ENCODE results near the gene TP53I13. TPM values are rescaled to one million over a fixed set of nuclear protein-coding genes. Genes with fewer than 3 reads are reported as not detected.

The TP53I13 gene
- total RNA-seq, 2 experiments from 2014 or later: 46.7 to 50.2 TPM

DNA sequence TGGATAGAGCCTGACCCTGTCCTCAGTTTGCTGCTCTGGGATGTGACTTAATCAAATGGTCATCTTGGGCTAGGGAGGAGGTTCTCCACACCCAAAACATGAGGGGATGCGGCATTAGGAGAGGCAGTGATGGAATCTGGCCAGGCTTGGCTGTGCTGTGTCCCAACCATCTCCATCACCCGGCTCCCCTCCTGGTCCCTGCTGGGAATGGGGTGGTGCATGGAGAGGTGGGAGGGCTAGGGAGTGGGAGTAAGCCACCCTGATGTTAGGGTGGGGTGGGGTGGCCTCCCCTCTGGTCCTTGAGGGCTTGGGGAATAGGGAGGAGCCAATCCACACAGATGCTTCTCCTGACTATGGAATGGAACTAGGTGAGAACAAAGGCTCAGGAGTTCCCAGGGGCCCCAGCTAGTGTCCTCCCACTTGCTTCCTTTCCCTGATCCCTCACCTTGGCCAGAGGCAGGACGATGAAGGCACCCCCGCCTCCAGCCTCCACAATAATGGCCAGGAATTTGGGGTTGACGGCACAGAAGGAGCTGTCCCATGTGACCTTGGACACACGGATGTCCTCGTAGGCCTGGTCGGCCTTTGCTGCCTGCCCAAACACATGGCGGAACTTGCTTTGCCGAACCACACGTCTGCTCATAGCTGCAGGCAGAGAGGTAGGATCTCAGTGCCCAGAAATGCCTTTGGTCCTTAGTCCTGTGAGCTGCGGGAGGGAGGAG is 52.4 kb downstream of the TP53I13 start:
- no peak for TF ChIP-seq CTCF (IDR thresholded peaks at IDR 0.05)
- POLR2A ChIA-PET: interaction anchor here (1.0 kb wide), 1 partner anchor 115 kb away, joined by 3 read pairs; no protein-coding TSS in a partner anchor
- intact Hi-C loops (cut with micrococcal nuclease): no loop called here
- Mint-ChIP-seq H3K27ac (no peak overlapping the region), H3K4me3 (peak overlapping the region; percentile 77), H3K9me3 (no peaks in the 10 kb centered on the region), H3K4me1 (ENCODE audit: low read depth) (peaks cover 51% of the 10 kb centered on the region), H3K36me3 (ENCODE audit: low read depth) (peaks cover 4% of the 10 kb centered on the region), H3K27me3 (no peaks in the 10 kb centered on the region)
- DNase-seq (no peak), ATAC-seq (no peak)
- CTCF ChIA-PET: interaction anchor here (0.9 to 8.5 kb wide), 6 partner anchors 18 to 53 kb away, joined by 3 to 172 read pairs (median 6); partner anchors contain the start of genes ABHD15, GIT1 and TP53I13

DNA sequence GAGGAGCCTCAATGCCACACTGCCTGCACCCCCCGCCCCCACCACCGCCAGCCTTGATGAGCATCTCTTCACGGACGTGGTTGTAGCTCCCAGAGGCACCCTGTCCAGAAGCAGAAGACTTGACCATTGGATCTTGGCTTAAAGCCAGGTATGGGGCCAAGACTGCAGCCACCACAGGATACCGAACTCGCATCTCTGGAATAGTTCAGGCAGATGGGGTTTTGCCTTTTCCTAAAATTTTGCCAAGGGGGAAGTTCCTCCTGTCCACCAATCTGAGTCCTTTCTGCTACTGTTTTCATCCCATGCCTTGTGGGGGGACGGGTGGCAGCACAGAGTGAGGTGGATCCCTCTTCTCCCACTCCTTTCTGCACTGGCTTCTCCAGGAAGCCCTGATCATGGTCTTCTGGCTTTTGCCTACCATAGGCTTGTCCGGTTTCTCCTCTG is 53.3 kb downstream of the TP53I13 start:
- H3K9me3 Mint-ChIP-seq: no peaks in the 10 kb centered on the region
- ATAC-seq (no peak), DNase-seq (no peak)
- H3K4me3 Mint-ChIP-seq: peak overlapping the region; percentile 77
- peaks cover 4% of the 10 kb centered on the region for H3K36me3 Mint-ChIP-seq (ENCODE audit: low read depth)
- no peaks in the 10 kb centered on the region for H3K27me3 Mint-ChIP-seq
- H3K27ac Mint-ChIP-seq: no peak overlapping the region
- POLR2A ChIA-PET: interaction anchor here (1.3 kb wide), 1 partner anchor 138 kb away, joined by 3 read pairs; no protein-coding TSS in a partner anchor
- intact Hi-C loops (cut with micrococcal nuclease): no loop called here
- H3K4me1 Mint-ChIP-seq (ENCODE audit: low read depth): peaks cover 46% of the 10 kb centered on the region
- TF ChIP-seq CTCF (IDR thresholded peaks at IDR 0.05): no peak
- CTCF ChIA-PET: interaction anchor here (0.9 to 1.9 kb wide), 4 partner anchors 9 to 53 kb away, joined by 3 to 8 read pairs (median 3); partner anchors contain the start of gene TP53I13

Other genes with a start within 250 kb of the TP53I13 start
- 10 to 100 TPM; 33.5 to 34.6 TPM for gene TAOK1, start 178.3 kb upstream of the TP53I13 start, total RNA-seq
- gene ABHD15, start 1.7 kb upstream of the TP53I13 start, total RNA-seq: 10 to 100 TPM in 1 of 2 experiments, 1 to 10 TPM in 1; 9.7 to 10.1 TPM
- gene GIT1, start 20.9 kb downstream of the TP53I13 start, total RNA-seq: 10 to 100 TPM; 54.8 to 59.3 TPM
- 10 to 100 TPM; 22.8 to 22.9 TPM for gene ANKRD13B, start 24.4 kb downstream of the TP53I13 start, total RNA-seq
- gene CORO6, start 54.2 kb downstream of the TP53I13 start, total RNA-seq: 10 to 100 TPM; 11.6 to 13.0 TPM

Data from activated CD8-positive, alpha-beta T cell treated with anti-CD3 and anti-CD28 coated beads for 36 hours (primary cell).